ENCODE results near the gene HJURP. TPM values are rescaled to one million over a fixed set of nuclear protein-coding genes. Genes with fewer than 3 reads are reported as not detected.

The HJURP gene
- under 0.01 and 0.14 TPM in 2 replicates for total RNA-seq

DNA sequence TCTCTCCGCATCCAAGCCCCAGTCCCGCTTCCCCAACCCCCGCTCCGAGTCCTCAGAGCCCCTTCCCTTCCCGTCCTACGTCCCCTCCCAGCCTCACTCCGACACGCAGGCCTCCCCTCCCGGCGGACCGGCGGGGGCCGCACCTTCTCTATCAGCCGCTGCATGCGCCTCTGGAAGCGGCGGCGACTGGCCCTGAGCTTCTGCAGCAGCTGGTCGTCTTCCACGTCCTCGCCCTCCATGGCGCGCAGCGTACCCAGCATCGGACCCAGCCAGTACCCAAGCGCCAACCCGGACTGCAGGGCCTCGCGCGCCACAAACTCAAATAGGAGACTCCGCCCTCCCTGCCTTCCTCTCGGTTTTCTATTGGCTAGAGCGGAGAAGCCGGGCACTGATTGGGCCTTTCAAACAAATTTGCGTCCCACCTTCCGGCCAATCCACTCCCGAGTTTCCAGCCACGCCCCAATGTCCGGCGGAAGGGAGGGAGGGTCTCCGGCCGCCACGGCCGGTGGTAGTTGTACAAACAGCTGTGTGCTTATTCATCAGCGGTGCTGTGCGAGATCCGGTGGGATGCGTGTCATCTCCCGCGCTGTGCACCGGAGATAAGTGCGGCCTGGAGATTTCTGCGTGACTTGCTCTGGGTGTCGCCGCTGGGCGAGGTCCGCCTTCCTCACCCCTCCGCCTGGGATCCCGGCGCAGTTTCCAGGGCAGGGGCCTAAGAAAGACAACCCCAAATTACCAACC, at the start of gene HJURP:
Gene HJURP, minus strand, starts transcription at position 295 of the 741 bp plus-strand sequence. Its CDS starts 35 bp downstream, at position 260.

GRCh38 chr2:233867993-233868532, 13.7 kb upstream of the HJURP start, which contains the start of gene MSL3B:
TSS of gene MSL3B (minus strand) at chr2:233868386.

Other genes with a start within 250 kb of the HJURP start
- under 0.01 and 0.14 TPM in 2 replicates for gene UGT1A8, start 236.9 kb downstream of the HJURP start, total RNA-seq
- 1.2 TPM in 1 of 2 replicates, not detected in the other for gene UGT1A10, start 218.1 kb downstream of the HJURP start, total RNA-seq
- gene UGT1A9, start 182.6 kb downstream of the HJURP start, total RNA-seq: not detected in 2 replicates
- gene UGT1A7, start 172.6 kb downstream of the HJURP start, total RNA-seq: under 0.01 and 1.3 TPM in 2 replicates
- 5.5 and 82.7 TPM in 2 replicates for gene UGT1A6, start 161.6 kb downstream of the HJURP start, total RNA-seq
- gene UGT1A5, start 141.6 kb downstream of the HJURP start, total RNA-seq: 2.3 TPM in 1 of 2 replicates, not detected in the other
- gene UGT1A4, start 135.8 kb downstream of the HJURP start, total RNA-seq: under 0.01 and 1.8 TPM in 2 replicates
- gene UGT1A3, start 125.5 kb downstream of the HJURP start, total RNA-seq: 2.8 TPM in 1 of 2 replicates, not detected in the other
- under 0.01 and 1.5 TPM in 2 replicates for gene UGT1A1, start 94.3 kb downstream of the HJURP start, total RNA-seq
- not detected in 2 replicates for gene MROH2A, start 76.2 kb downstream of the HJURP start, total RNA-seq
- not detected in 2 replicates for gene TRPM8, start 62.8 kb upstream of the HJURP start, total RNA-seq
- gene SPP2, start 196.2 kb upstream of the HJURP start, total RNA-seq: not detected in 2 replicates

Measured in nasal cavity respiratory epithelium epithelial cell of viscerocranial mucosa (primary cell).